IPS DF 4.7 (cell line): ENCODE data around the gene MID1IP1.

Experiments
- DNase-seq: peaks from one replicate; pipeline ENCODE4 v3.0.0-alpha.2; 2013; ENCODE audit warnings: low spot score; ENCODE audit errors: extremely low read depth

Gene MID1IP1

GRCh38 chrX:38811515-38812243 is 10.4 kb downstream of the MID1IP1 start:
- no peak for DNase-seq

- no peak for DNase-seq
Measured at GRCh38 chrX:38816155-38816554, 14.9 kb downstream of the MID1IP1 start.

GRCh38 chrX:38817004-38817703 is 15.9 kb downstream of the MID1IP1 start:
- DNase-seq: no peak

DNA sequence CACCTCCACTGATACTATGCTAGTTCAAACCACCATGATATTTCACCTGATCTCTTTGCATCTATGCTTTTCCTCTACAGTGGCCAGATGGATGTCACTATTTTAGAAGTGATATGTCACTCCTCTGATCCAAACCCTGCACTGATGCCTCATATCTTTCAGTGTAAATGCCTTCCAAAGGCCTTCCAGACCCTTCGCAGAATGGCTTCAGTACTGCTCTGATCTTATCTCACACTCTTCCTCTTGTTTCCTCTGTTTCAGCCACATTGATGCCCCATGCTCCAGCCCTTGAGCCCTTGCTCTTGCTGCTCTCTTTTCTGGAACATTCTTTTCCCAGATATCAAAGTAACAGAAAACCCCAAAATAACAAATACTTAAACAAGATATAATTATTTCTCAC is 17.9 kb downstream of the MID1IP1 start:
- no peak for DNase-seq

DNA sequence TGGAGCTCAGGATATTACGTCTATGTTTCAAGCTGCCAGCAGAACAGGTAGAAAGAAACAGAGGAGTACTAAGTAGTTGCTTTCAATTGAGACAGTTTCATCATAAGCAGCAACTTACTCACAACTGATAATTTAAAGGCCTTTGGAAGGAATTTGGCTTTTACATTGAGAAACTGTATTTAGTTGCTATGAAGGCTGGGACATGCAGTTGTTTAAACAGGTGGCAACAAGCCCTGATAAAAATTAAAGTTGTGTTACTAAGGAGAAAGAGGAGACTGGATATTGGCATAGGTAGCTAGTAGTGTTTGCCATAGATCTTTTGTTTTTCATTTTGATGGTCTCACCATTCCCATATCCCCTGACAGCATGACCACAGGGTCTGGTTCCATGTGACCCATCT is 18.4 kb downstream of the MID1IP1 start:
- no peak for DNase-seq

- DNase-seq: no peak
Measured at GRCh38 chrX:38820751-38821150, 19.5 kb downstream of the MID1IP1 start.

DNA sequence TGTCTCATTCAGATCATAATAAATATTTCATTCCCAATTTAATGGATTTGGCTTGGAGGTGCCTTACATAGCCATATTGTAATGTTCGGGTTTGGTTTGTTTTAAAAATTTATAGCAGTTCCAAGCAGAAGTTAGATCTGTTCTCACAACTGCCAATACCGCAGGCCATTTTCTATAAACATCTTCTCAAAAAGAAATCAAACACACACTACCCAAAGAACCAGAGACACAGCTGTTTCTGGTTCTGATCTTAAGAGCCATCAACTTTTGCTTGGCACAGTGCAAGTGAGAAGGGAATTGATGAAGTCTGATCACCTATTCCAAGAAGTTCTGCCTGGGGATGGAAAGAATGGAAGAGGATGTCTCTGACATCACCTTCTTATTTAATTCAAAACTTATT is 22.9 kb downstream of the MID1IP1 start:
- DNase-seq: no peak

GRCh38 chrX:38831949-38832348 is 30.7 kb downstream of the MID1IP1 start:
- DNase-seq: no peak

- DNase-seq: no peak
Measured at GRCh38 chrX:38837389-38837788, 36.1 kb downstream of the MID1IP1 start.

- no peak for DNase-seq
Measured at GRCh38 chrX:38839277-38839676, 38.0 kb downstream of the MID1IP1 start.

GRCh38 chrX:38839944-38840343 is 38.7 kb downstream of the MID1IP1 start:
- no peak for DNase-seq

- no peak for DNase-seq
Measured at GRCh38 chrX:38841750-38842149, 40.5 kb downstream of the MID1IP1 start.

DNA sequence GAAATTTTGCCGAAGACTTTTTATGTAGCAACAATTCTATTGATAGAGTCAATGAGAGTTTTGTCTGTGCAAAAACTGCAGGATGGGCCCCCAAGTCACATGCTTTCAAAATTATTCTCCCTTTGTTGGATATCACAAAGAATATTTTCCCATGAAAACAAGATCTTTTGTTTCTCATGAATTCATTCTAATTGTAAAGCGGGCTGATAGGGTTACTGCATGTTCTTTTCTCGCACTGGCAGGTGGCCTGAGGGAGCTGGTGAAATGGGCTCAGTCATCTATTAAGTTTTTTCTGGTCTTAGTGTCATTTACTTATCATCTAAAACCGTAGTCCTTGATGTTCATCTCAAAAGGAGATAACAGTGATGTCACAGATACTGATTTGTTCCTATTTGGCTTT is 44.2 kb downstream of the MID1IP1 start:
- no peak for DNase-seq

DNA sequence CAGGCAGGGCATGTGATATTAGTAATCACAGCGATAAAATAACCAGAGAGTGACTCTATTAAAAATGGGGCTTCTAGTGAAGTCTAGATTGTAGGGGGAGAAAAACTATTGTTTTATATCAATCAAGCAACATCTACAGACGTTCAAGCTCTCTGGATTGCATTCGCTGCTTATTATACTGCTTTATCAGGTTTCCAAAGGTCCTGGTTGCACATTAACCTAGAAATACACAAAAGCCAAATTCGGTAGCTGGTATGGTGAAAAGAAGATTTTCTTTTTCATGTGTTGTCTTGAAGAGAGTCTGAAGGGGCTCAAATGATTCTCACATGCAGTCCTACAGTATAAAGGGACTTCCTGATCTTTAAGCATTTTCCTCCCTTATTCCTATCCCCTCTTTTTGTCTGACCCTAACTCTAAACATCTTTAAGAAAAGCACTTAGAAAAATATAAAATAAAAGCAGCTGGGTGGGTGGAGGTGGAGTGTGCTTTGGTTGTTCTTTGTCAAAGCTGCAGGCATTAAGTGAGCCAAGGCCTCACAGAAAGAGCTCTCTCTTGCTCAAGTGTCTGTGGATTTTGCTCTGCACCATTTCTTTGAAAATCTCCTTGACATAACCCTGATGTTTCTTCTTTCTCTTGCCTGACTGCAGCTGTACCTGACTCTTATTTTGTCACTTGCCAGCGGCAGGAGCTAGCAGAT is 46.1 kb downstream of the MID1IP1 start:
- DNase-seq: no peak

GRCh38 chrX:38847903-38848230 is 46.6 kb downstream of the MID1IP1 start:
- DNase-seq: no peak

DNA sequence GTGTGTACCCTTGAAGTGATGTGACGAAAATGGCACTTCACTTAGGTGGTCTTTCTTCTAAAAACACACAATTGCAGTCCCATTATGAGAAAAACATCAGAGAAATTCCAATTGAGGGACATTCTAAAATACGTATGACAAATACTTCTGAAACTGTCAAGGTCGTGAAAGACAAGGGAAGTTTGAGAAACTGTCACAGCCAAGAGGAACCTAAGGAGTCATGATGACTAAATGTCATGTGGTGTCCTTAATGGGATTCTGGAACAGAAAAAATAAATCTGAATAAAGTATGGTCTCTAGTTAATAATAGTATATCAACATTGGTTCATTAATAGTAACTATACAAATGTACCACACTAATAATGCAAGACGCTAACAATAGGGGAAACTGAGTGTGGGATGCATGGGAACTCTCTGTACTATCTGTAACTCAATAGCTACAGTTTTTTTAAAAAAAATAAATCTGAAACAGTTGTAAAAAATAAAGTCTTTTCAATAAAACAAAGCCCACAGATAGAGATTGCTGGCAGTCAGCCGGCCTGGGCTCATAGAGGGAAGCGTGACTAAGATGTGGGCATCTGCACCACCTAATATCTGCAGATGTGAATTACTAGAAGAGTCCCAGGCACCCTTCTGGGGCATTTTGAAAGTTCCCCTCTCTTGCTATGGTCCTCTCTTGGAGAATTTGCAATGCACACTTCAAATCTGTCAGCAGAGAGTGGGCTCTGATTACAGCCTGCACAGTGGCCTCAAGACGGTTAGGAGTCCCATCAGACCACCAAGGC is 47.6 kb downstream of the MID1IP1 start:
- DNase-seq: no peak

GRCh38 chrX:38850807-38851544 is 49.7 kb downstream of the MID1IP1 start:
- DNase-seq: no peak

- no peak for DNase-seq
Measured at GRCh38 chrX:38854305-38854704, 53.0 kb downstream of the MID1IP1 start.
